SK-N-DZ (cell line): ENCODE data around the gene ZNF444.
"Not testable (repeated sequence)": the region's sequence is repeated elsewhere in the genome, so short reads cannot be mapped to it uniquely, and the experiment has no call there.

Experiments
- DNase-seq: peaks from one replicate; pipeline ENCODE4 v3.0.0-alpha.2; 2015; ENCODE audit warnings: low spot score
- small RNA-seq, 2 experiments: library from RNA; depleted of rRNA; stranded (forward); fragments of <200 nt; gene quantifications; one replicate each; pipeline ENCODE3, GENCODE V24; 2014

Gene ZNF444

GRCh38 chr19:56176310-56176709, 35.2 kb downstream of the ZNF444 start:
- DNase-seq = not testable (repeated sequence)

GRCh38 chr19:56176881-56177280, 35.8 kb downstream of the ZNF444 start:
- no peak for DNase-seq

GRCh38 chr19:56177564-56178243, 36.6 kb downstream of the ZNF444 start:
- DNase-seq = no peak

GRCh38 chr19:56189785-56190184, 48.7 kb downstream of the ZNF444 start:
- no peak for DNase-seq

GRCh38 chr19:56191115-56191514, 50.0 kb downstream of the ZNF444 start:
- DNase-seq = no peak

- no peak for DNase-seq
Measured at GRCh38 chr19:56191711-56192110, 50.6 kb downstream of the ZNF444 start.

- DNase-seq = no peak
Measured at GRCh38 chr19:56193981-56194640, 53.0 kb downstream of the ZNF444 start.

- not testable (repeated sequence) for DNase-seq
Measured at GRCh38 chr19:56197646-56198045, 56.6 kb downstream of the ZNF444 start, which contains the start of gene ZSCAN5B. ZSCAN5B (minus strand) TSS chr19:56197783; CDS start chr19:56193052, 4,731 bp downstream.

- no peak for DNase-seq
Measured at GRCh38 chr19:56199687-56200086, 58.6 kb downstream of the ZNF444 start.

GRCh38 chr19:56201973-56202372, 60.9 kb downstream of the ZNF444 start, which contains the start of gene ZSCAN5C:
ZSCAN5C (plus strand) TSS chr19:56202273; CDS start chr19:56205914, 3,641 bp downstream.
- no peak for DNase-seq

GRCh38 chr19:56207581-56207980, 66.5 kb downstream of the ZNF444 start:
- DNase-seq = not testable (repeated sequence)

GRCh38 chr19:56209091-56209490, 68.0 kb downstream of the ZNF444 start:
- DNase-seq = no peak

GRCh38 chr19:56210036-56210435, 68.9 kb downstream of the ZNF444 start:
- DNase-seq = not testable (repeated sequence)

Small RNAs within 50 kb of the gene (small RNA-seq; reads per million reads assigned to genes)
- gene AC024580.2 (0 reads per million in 2 experiments), gene RF00019 (0 reads per million in 2 experiments)
